Stomach (tissue), 4 donors: ENCODE results near the gene EIPR1.

Experiments used
- EP300 ChIP-seq: sonication (generic); formaldehyde crosslinking; IDR thresholded peaks from one replicate; pipeline ENCODE4 v1.6.1; 2017; ENCODE audit warnings: antibody characterized with exemption
- POLR2A ChIP-seq, 4 donors: fragments of 450-650 bp; IDR thresholded peaks; one replicate each; pipeline ENCODE4 v1.6.1; 2016; ENCODE audit warnings: antibody characterized with exemption in 4 of 4, control low read depth in 2 of 4, mild to moderate bottlenecking in 1 of 4, moderate library complexity in 1 of 4
- TF ChIP-seq, protein P1 (sequence below), 7 experiments: fragments of 450-650 bp in 4 of 7; fragments of 200-600 bp in 3 of 7; sonication (generic) in 3 of 7; IDR thresholded peaks; one replicate each; pipeline ENCODE4 v1.5.1; 2016 to 2019; ENCODE audit warnings: antibody characterized with exemption in 7 of 7, control low read depth in 2 of 7, mild to moderate bottlenecking in 1 of 7

DNA sequence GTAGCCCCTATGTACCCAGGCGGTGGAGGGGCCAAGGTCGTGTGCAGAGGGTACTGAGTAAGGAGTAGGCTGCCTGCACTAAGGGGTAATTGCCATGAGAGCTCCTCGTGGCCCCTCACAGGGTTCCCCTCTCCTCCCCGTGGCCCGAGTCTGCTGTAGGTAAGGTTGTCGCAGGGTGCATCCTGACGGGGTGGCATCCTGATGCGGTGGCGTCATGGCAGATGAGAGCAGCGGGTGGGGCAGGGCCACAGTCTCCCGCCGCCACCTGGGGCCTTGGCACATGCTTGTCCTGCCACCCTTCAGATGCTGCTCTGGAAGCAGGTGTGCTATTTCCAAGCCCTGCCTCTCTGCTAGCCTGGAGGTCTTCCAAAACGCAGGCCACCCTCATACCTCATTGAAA lies 89.7 kb downstream of the EIPR1 start:
- TF ChIP-seq EP300 (no peak), POLR2A (IDR thresholded peaks at IDR 0.05) (no peak)
- TF ChIP-seq, protein P1, sequence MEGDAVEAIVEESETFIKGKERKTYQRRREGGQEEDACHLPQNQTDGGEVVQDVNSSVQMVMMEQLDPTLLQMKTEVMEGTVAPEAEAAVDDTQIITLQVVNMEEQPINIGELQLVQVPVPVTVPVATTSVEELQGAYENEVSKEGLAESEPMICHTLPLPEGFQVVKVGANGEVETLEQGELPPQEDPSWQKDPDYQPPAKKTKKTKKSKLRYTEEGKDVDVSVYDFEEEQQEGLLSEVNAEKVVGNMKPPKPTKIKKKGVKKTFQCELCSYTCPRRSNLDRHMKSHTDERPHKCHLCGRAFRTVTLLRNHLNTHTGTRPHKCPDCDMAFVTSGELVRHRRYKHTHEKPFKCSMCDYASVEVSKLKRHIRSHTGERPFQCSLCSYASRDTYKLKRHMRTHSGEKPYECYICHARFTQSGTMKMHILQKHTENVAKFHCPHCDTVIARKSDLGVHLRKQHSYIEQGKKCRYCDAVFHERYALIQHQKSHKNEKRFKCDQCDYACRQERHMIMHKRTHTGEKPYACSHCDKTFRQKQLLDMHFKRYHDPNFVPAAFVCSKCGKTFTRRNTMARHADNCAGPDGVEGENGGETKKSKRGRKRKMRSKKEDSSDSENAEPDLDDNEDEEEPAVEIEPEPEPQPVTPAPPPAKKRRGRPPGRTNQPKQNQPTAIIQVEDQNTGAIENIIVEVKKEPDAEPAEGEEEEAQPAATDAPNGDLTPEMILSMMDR (IDR thresholded peaks at IDR 0.05) = no peak
